OCI-LY3 (cell line): ENCODE measurements around the gene CALHM3.

ENCODE experiments used
- CTCF ChIP-seq: fragments of 200-600, 300-600 bp; sonication (generic); IDR thresholded peaks from 2 replicates; pipeline ENCODE4 v1.5.1; 2014; ENCODE audit warnings: antibody characterized with exemption, low read length, low read depth
- EZH2phosphoT487 ChIP-seq: fragments of 200-600 bp; shearing (Covaris generic); IDR thresholded peaks from 2 replicates; pipeline ENCODE4 v1.6.1; 2018; ENCODE audit warnings: antibody characterized with exemption, mixed run types, low read depth

- TF ChIP-seq CTCF (no peak), EZH2phosphoT487 (no peak)
Observed at GRCh38 chr10:103478671-103479070, 369 bp downstream of the CALHM3 start.
